ENCODE results near the gene CCL4. TPM values are rescaled to one million over a fixed set of nuclear protein-coding genes. Genes with fewer than 3 reads are reported as not detected.
"Not testable (repeated sequence)": the region's sequence is repeated elsewhere in the genome, so short reads cannot be mapped to it uniquely, and the experiment has no call there.

CCL4 gene
- total and polyA plus RNA-seq, 2 donors (not counting 1 experiment from before 2014, with no cell fraction given): not detected

GRCh38 chr17:36072431-36073121 is 31.1 kb upstream of the CCL4 start:
- H3K9me3 ChIP-seq (ENCODE audit: control insufficient read depth, insufficient read depth, low read depth, low read length): no peaks in the 10 kb centered on the region
- no peak overlapping the region for H3K9ac ChIP-seq (ENCODE audit: insufficient read depth, low read length)
- no peaks in the 10 kb centered on the region for H3K4me1 ChIP-seq (ENCODE audit: control insufficient read depth, extremely low read depth, insufficient read depth, low read length)
- H3K4me2 ChIP-seq (ENCODE audit: extremely low read depth, insufficient read depth, low read length): no peak overlapping the region
- no peaks in the 10 kb centered on the region for H3K27me3 ChIP-seq (ENCODE audit: control insufficient read depth, insufficient read depth, low read length)
- TF ChIP-seq EZH2 (IDR thresholded peaks at IDR 0.05; ENCODE audit: low read length, missing control alignments): no peak
- peak; percentile 42 to 59 for TF ChIP-seq CTCF (conservative IDR thresholded peaks at IDR 0.05 in 1 of 2, IDR thresholded peaks at IDR 0.05 in 1 of 2; ENCODE audit: low read depth in 1 of 2, low read length in 2 of 2)
- no peaks in the 10 kb centered on the region for H3K36me3 ChIP-seq (ENCODE audit: control insufficient read depth, insufficient read depth, low read length)
- no peaks in the 10 kb centered on the region for H3K79me2 ChIP-seq (ENCODE audit: control insufficient read depth, insufficient read depth, low read length)
- DNase-seq (ENCODE audit: low read depth in 2 of 2): peak; percentile 2 to 20
- H2AFZ ChIP-seq (ENCODE audit: low read length): no peak overlapping the region
- H3K4me3 ChIP-seq (replicated peaks in 1 of 4; ENCODE audit: control extremely low read depth in 1 of 4, insufficient read depth in 1 of 4, low read depth in 3 of 4, low read length in 4 of 4): no peak overlapping the region
- H4K20me1 ChIP-seq (ENCODE audit: control insufficient read depth, extremely low read depth, insufficient read depth, low read length): no peaks in the 10 kb centered on the region
- no peak overlapping the region for H3K27ac ChIP-seq (ENCODE audit: insufficient read depth, low read length)

GRCh38 chr17:36074365-36074764 is 29.3 kb upstream of the CCL4 start:
- TF ChIP-seq CTCF (conservative IDR thresholded peaks at IDR 0.05 in 1 of 2, IDR thresholded peaks at IDR 0.05 in 1 of 2; ENCODE audit: low read depth in 1 of 2, low read length in 2 of 2): no peak
- TF ChIP-seq EZH2 (IDR thresholded peaks at IDR 0.05; ENCODE audit: low read length, missing control alignments): no peak
- no peaks in the 10 kb centered on the region for H3K9me3 ChIP-seq (ENCODE audit: control insufficient read depth, insufficient read depth, low read depth, low read length)
- H4K20me1 ChIP-seq (ENCODE audit: control insufficient read depth, extremely low read depth, insufficient read depth, low read length): no peaks in the 10 kb centered on the region
- no peaks in the 10 kb centered on the region for H3K27me3 ChIP-seq (ENCODE audit: control insufficient read depth, insufficient read depth, low read length)
- no peaks in the 10 kb centered on the region for H3K4me1 ChIP-seq (ENCODE audit: control insufficient read depth, extremely low read depth, insufficient read depth, low read length)
- no peaks in the 10 kb centered on the region for H3K79me2 ChIP-seq (ENCODE audit: control insufficient read depth, insufficient read depth, low read length)
- H2AFZ ChIP-seq (ENCODE audit: low read length): no peak overlapping the region
- no peak overlapping the region for H3K27ac ChIP-seq (ENCODE audit: insufficient read depth, low read length)
- no peak for DNase-seq (ENCODE audit: low read depth in 2 of 2)
- no peak overlapping the region for H3K4me2 ChIP-seq (ENCODE audit: extremely low read depth, insufficient read depth, low read length)
- H3K4me3 ChIP-seq (replicated peaks in 1 of 4; ENCODE audit: control extremely low read depth in 1 of 4, insufficient read depth in 1 of 4, low read depth in 3 of 4, low read length in 4 of 4): no peak overlapping the region
- H3K9ac ChIP-seq (ENCODE audit: insufficient read depth, low read length): no peak overlapping the region
- H3K36me3 ChIP-seq (ENCODE audit: control insufficient read depth, insufficient read depth, low read length): no peaks in the 10 kb centered on the region

GRCh38 chr17:36081681-36082471 is 21.8 kb upstream of the CCL4 start:
- H3K9me3 ChIP-seq (ENCODE audit: control insufficient read depth, insufficient read depth, low read depth, low read length); H3K4me1 ChIP-seq (ENCODE audit: control insufficient read depth, extremely low read depth, insufficient read depth, low read length); H3K4me3 ChIP-seq (replicated peaks in 1 of 4; ENCODE audit: control extremely low read depth in 1 of 4, insufficient read depth in 1 of 4, low read depth in 3 of 4, low read length in 4 of 4); H4K20me1 ChIP-seq (ENCODE audit: control insufficient read depth, extremely low read depth, insufficient read depth, low read length); H2AFZ ChIP-seq (ENCODE audit: low read length); H3K36me3 ChIP-seq (ENCODE audit: control insufficient read depth, insufficient read depth, low read length); H3K79me2 ChIP-seq (ENCODE audit: control insufficient read depth, insufficient read depth, low read length); H3K9ac ChIP-seq (ENCODE audit: insufficient read depth, low read length); H3K27ac ChIP-seq (ENCODE audit: insufficient read depth, low read length); DNase-seq (ENCODE audit: low read depth in 2 of 2); H3K4me2 ChIP-seq (ENCODE audit: extremely low read depth, insufficient read depth, low read length); H3K27me3 ChIP-seq (ENCODE audit: control insufficient read depth, insufficient read depth, low read length): not testable (repeated sequence)

GRCh38 chr17:36082482-36083120 is 21.0 kb upstream of the CCL4 start:
- H3K36me3 ChIP-seq (ENCODE audit: control insufficient read depth, insufficient read depth, low read length); H2AFZ ChIP-seq (ENCODE audit: low read length); H3K4me2 ChIP-seq (ENCODE audit: extremely low read depth, insufficient read depth, low read length); H3K27me3 ChIP-seq (ENCODE audit: control insufficient read depth, insufficient read depth, low read length); H3K4me1 ChIP-seq (ENCODE audit: control insufficient read depth, extremely low read depth, insufficient read depth, low read length); H3K27ac ChIP-seq (ENCODE audit: insufficient read depth, low read length); H3K79me2 ChIP-seq (ENCODE audit: control insufficient read depth, insufficient read depth, low read length); H3K9me3 ChIP-seq (ENCODE audit: control insufficient read depth, insufficient read depth, low read depth, low read length); H3K4me3 ChIP-seq (replicated peaks in 1 of 4; ENCODE audit: control extremely low read depth in 1 of 4, insufficient read depth in 1 of 4, low read depth in 3 of 4, low read length in 4 of 4); DNase-seq (ENCODE audit: low read depth in 2 of 2); H4K20me1 ChIP-seq (ENCODE audit: control insufficient read depth, extremely low read depth, insufficient read depth, low read length); H3K9ac ChIP-seq (ENCODE audit: insufficient read depth, low read length): not testable (repeated sequence)

GRCh38 chr17:36083691-36084090 is 19.9 kb upstream of the CCL4 start:
- not testable (repeated sequence) for H3K9ac ChIP-seq (ENCODE audit: insufficient read depth, low read length); H4K20me1 ChIP-seq (ENCODE audit: control insufficient read depth, extremely low read depth, insufficient read depth, low read length); H2AFZ ChIP-seq (ENCODE audit: low read length)

More at GRCh38 chr17:36083691-36084090, 19.9 kb upstream of the CCL4 start:
- H3K79me2 ChIP-seq (ENCODE audit: control insufficient read depth, insufficient read depth, low read length); H3K27ac ChIP-seq (ENCODE audit: insufficient read depth, low read length); H3K4me1 ChIP-seq (ENCODE audit: control insufficient read depth, extremely low read depth, insufficient read depth, low read length); DNase-seq (ENCODE audit: low read depth in 2 of 2); H3K4me3 ChIP-seq (replicated peaks in 1 of 4; ENCODE audit: control extremely low read depth in 1 of 4, insufficient read depth in 1 of 4, low read depth in 3 of 4, low read length in 4 of 4); H3K27me3 ChIP-seq (ENCODE audit: control insufficient read depth, insufficient read depth, low read length); H3K4me2 ChIP-seq (ENCODE audit: extremely low read depth, insufficient read depth, low read length); H3K9me3 ChIP-seq (ENCODE audit: control insufficient read depth, insufficient read depth, low read depth, low read length); H3K36me3 ChIP-seq (ENCODE audit: control insufficient read depth, insufficient read depth, low read length): not testable (repeated sequence)

All from fibroblast of lung (primary cell).